MM.1S (cell line): Measurements from ENCODE around the gene CCDC88C.

Source experiments
- DNase-seq: peaks from one replicate; pipeline ENCODE4 v3.0.0-alpha.2; 2015
- H2AFZ ChIP-seq: fragments of 300-600 bp; sonication (generic); 2 replicates; pipeline ENCODE4 v1.6.0; 2016; ENCODE audit warnings: antibody characterized with exemption, low read length
- H3F3A ChIP-seq: fragments of 300-600 bp; sonication (generic); 2 replicates; pipeline ENCODE4 v1.6.1; 2016; ENCODE audit warnings: mild to moderate bottlenecking, antibody characterized with exemption, low read length, moderate library complexity, mixed read lengths; ENCODE audit not compliant: insufficient read depth
- H3K27ac ChIP-seq: fragments of 300-600 bp; sonication (generic); 2 replicates; pipeline ENCODE4 v1.5.1; 2016; ENCODE audit warnings: mild to moderate bottlenecking, low read length
- H3K27me3 ChIP-seq: fragments of 300-600 bp; sonication (generic); replicated peaks from 2 replicates; pipeline ENCODE4 v1.6.0; 2016; ENCODE audit warnings: low read length; ENCODE audit not compliant: insufficient read depth
- H3K36me3 ChIP-seq: fragments of 300-600 bp; sonication (generic); replicated peaks from 2 replicates; pipeline ENCODE4 v1.6.1; 2016; ENCODE audit warnings: mild to moderate bottlenecking, low read length, mixed read lengths; ENCODE audit not compliant: insufficient read depth
- H3K4me1 ChIP-seq: fragments of 300-600 bp; sonication (generic); 2 replicates; pipeline ENCODE4 v1.6.1; 2016; ENCODE audit warnings: low read length, mixed read lengths
- H3K4me2 ChIP-seq: fragments of 300-600 bp; sonication (generic); 2 replicates; pipeline ENCODE4 v1.6.0; 2016; ENCODE audit warnings: low read depth, low read length
- H3K4me3 ChIP-seq: fragments of 300-600 bp; sonication (generic); 2 replicates; pipeline ENCODE4 v1.5.1; 2016; ENCODE audit warnings: low read length, mixed read lengths
- H3K79me2 ChIP-seq: fragments of 300-600 bp; sonication (generic); 2 replicates; pipeline ENCODE4 v1.6.1; 2016; ENCODE audit warnings: mixed run types, low read length, mixed read lengths
- H3K9ac ChIP-seq: fragments of 300-600 bp; sonication (generic); 2 replicates; pipeline ENCODE4 v1.6.1; 2016; ENCODE audit warnings: low read length, mixed read lengths
- H3K9me2 ChIP-seq: fragments of 300-600 bp; sonication (generic); replicated peaks from 2 replicates; pipeline ENCODE4 v1.6.1; 2016; ENCODE audit warnings: mild to moderate bottlenecking, low read length, mixed read lengths; ENCODE audit not compliant: insufficient read depth
- H3K9me3 ChIP-seq: fragments of 300-600 bp; sonication (generic); replicated peaks from 2 replicates; pipeline ENCODE4 v1.6.1; 2016; ENCODE audit warnings: mild to moderate bottlenecking, low read length, mixed read lengths; ENCODE audit not compliant: insufficient read depth
- H4K20me1 ChIP-seq: fragments of 300-600 bp; sonication (generic); 2 replicates; pipeline ENCODE4 v1.6.1; 2016; ENCODE audit warnings: mild to moderate bottlenecking, low read length, moderate library complexity, mixed read lengths; ENCODE audit not compliant: insufficient read depth
- EZH2 ChIP-seq: fragments of 300-600 bp; sonication (generic); optimal IDR thresholded peaks from 2 replicates; pipeline ENCODE3; 2017; ENCODE audit warnings: low read depth, mild to moderate bottlenecking, antibody characterized with exemption, low read length, mixed read lengths
- EZH2phosphoT487 ChIP-seq: fragments of 300-600 bp; sonication (generic); IDR thresholded peaks from 2 replicates; pipeline ENCODE4 v1.6.1; 2018; ENCODE audit warnings: antibody characterized with exemption, low read length
- TF ChIP-seq, protein P1 (sequence below): fragments of 300-600 bp; sonication (generic); IDR thresholded peaks from 2 replicates; pipeline ENCODE4 v1.5.1; 2016; ENCODE audit warnings: antibody characterized with exemption, low read length, mixed read lengths

The CCDC88C gene

DNA sequence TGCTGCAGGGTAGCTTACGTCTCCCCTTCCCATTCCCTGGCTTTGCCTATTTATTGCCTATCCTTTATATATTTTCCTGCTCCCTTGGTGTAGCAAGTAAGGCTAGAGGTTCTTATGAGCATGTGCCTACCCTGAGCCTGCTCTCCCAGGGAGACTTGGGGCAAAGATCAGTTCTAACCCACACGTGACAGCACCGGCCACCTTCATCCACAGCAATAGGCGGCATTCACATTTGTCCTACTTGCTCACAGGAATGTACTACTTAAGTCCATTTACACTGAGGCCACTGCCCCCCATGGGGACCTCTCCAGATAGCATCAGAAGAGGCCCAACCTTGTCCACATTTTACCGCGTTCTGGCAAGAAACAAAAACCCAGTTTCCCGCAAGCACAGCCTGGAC, 181.8 kb downstream of the CCDC88C start:
- H3K9ac ChIP-seq: no peak overlapping the region
- H3K36me3 ChIP-seq: no peaks in the 10 kb centered on the region
- no peak overlapping the region for H3K4me2 ChIP-seq
- no peaks in the 10 kb centered on the region for H3K27me3 ChIP-seq
- no peak for DNase-seq
- H3K27ac ChIP-seq: no peak overlapping the region
- H3K9me3 ChIP-seq: no peaks in the 10 kb centered on the region
- no peaks in the 10 kb centered on the region for H4K20me1 ChIP-seq
- H3F3A ChIP-seq: no peaks in the 10 kb centered on the region
- H3K9me2 ChIP-seq: no peaks in the 10 kb centered on the region
- TF ChIP-seq EZH2phosphoT487 (no peak), EZH2 (no peak)
- TF ChIP-seq, protein P1, sequence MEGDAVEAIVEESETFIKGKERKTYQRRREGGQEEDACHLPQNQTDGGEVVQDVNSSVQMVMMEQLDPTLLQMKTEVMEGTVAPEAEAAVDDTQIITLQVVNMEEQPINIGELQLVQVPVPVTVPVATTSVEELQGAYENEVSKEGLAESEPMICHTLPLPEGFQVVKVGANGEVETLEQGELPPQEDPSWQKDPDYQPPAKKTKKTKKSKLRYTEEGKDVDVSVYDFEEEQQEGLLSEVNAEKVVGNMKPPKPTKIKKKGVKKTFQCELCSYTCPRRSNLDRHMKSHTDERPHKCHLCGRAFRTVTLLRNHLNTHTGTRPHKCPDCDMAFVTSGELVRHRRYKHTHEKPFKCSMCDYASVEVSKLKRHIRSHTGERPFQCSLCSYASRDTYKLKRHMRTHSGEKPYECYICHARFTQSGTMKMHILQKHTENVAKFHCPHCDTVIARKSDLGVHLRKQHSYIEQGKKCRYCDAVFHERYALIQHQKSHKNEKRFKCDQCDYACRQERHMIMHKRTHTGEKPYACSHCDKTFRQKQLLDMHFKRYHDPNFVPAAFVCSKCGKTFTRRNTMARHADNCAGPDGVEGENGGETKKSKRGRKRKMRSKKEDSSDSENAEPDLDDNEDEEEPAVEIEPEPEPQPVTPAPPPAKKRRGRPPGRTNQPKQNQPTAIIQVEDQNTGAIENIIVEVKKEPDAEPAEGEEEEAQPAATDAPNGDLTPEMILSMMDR: no peak
- no peak overlapping the region for H2AFZ ChIP-seq
- H3K79me2 ChIP-seq: no peaks in the 10 kb centered on the region
- no peaks in the 10 kb centered on the region for H3K4me1 ChIP-seq
- H3K4me3 ChIP-seq: no peak overlapping the region

DNA sequence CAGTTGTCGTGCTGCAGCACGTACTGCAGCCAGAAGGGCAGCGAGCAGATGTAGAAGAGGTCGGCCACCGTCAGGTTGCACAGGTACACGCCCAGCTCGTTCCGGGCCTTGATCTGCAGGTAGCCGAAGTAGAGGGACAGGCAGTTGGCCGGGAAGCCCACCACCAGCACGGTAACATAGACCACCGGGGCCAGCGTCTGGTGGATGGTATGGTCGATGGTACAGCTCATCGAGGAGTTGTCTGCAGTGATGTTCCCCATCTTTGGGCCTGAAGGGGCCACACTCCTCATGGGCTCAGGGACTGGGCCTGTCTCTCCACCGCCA, 182.9 kb downstream of the CCDC88C start:
- Histone ChIP-seq H4K20me1 (no peaks in the 10 kb centered on the region), H3K4me2 (no peak overlapping the region), H3K9me2 (no peaks in the 10 kb centered on the region), H3K9me3 (no peaks in the 10 kb centered on the region), H3F3A (no peaks in the 10 kb centered on the region), H2AFZ (no peak overlapping the region), H3K27me3 (no peaks in the 10 kb centered on the region), H3K27ac (no peak overlapping the region), H3K9ac (no peak overlapping the region), H3K4me1 (peaks cover 10% of the 10 kb centered on the region), H3K36me3 (no peaks in the 10 kb centered on the region), H3K79me2 (no peaks in the 10 kb centered on the region), H3K4me3 (no peak overlapping the region)
- DNase-seq: no peak
- TF ChIP-seq EZH2phosphoT487 (no peak), EZH2 (no peak)
- TF ChIP-seq, protein P1: no peak

DNA sequence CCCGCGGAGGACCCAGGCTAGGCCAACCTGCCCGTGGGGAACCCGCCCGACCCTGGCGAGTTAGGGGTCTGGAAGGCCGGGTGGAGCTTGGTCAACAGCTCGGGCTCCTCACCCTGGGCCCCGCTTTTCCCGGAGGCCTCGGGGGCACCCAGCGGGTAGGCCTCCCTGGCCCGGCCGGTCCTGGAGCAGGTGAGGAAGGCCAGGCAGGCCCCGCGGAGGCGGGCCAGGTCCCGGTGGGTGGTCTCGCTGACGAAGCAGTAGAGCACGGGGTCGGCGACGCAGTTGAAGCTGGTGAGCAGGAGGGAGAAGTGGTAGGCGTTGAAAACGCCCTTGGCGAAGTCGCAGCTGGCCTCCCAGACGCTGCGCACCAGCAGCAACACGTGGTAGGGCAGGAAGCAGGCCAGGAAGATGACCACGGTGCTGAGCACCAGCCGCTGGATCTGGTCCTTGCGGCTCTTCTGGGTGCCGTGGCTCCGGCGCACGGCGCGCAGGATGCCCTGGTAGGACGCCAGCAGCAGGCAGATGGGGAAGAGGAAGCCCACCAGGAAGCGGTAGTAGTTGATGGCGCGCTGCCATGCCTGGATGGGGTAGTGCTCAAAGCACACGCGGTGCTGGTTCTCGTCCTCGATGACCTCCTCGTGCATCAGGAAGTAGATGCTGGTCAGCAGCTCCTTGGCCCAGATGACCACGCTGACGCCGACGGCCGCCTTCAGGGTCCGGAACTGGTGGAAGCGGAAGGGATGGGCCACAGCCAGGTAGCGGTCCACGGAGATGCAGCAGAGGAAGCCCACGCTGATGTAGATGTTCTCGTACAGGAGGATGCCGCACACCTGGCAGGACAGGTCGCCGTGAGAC, 183.5 kb downstream of the CCDC88C start:
- H3K4me1 ChIP-seq: peaks cover 15% of the 10 kb centered on the region
- TF ChIP-seq, protein P1: no peak
- no peak overlapping the region for H2AFZ ChIP-seq
- H3K79me2 ChIP-seq: no peaks in the 10 kb centered on the region
- no peaks in the 10 kb centered on the region for H4K20me1 ChIP-seq
- H3K27me3 ChIP-seq: no peaks in the 10 kb centered on the region
- no peak overlapping the region for H3K27ac ChIP-seq
- no peaks in the 10 kb centered on the region for H3K9me2 ChIP-seq
- H3K36me3 ChIP-seq: no peaks in the 10 kb centered on the region
- H3K9me3 ChIP-seq: no peaks in the 10 kb centered on the region
- no peak for DNase-seq
- no peak overlapping the region for H3K4me2 ChIP-seq
- H3K4me3 ChIP-seq: no peak overlapping the region
- H3F3A ChIP-seq: no peaks in the 10 kb centered on the region
- no peak overlapping the region for H3K9ac ChIP-seq
